Measurements from ENCODE around the gene RS1.

The RS1 gene

GRCh38 chrX:18607966-18608365, 63.9 kb downstream of the RS1 start:
- no peaks in the 10 kb centered on the region for H3K4me1 ChIP-seq (ENCODE audit: insufficient read depth, low read length)
- H3K36me3 ChIP-seq (ENCODE audit: insufficient read depth, low read length) = peaks cover 6% of the 10 kb centered on the region; the same call in 1 of the 2 replicates
- no peak overlapping the region for H3K9ac ChIP-seq (ENCODE audit: low read depth, low read length)
- no peaks in the 10 kb centered on the region for H3K9me3 ChIP-seq (ENCODE audit: control insufficient read depth, insufficient read depth, low read length)

- H3K4me1 ChIP-seq (ENCODE audit: insufficient read depth, low read length) = no peaks in the 10 kb centered on the region
- H3K36me3 ChIP-seq (ENCODE audit: insufficient read depth, low read length) = peaks cover 2% of the 10 kb centered on the region; the same call in 1 of the 2 replicates
- H3K9me3 ChIP-seq (ENCODE audit: control insufficient read depth, insufficient read depth, low read length) = no peaks in the 10 kb centered on the region
- no peak overlapping the region for H3K9ac ChIP-seq (ENCODE audit: low read depth, low read length)
Measured at GRCh38 chrX:18598413-18598812, 73.5 kb downstream of the RS1 start.

GRCh38 chrX:18596096-18596495, 75.8 kb downstream of the RS1 start:
- Histone ChIP-seq H3K9ac (ENCODE audit: low read depth, low read length) (no peak overlapping the region), H3K36me3 (ENCODE audit: insufficient read depth, low read length) (peaks cover 6% of the 10 kb centered on the region; the same call in 1 of the 2 replicates), H3K9me3 (ENCODE audit: control insufficient read depth, insufficient read depth, low read length) (no peaks in the 10 kb centered on the region), H3K4me1 (ENCODE audit: insufficient read depth, low read length) (no peaks in the 10 kb centered on the region)

GRCh38 chrX:18594079-18594478, 77.8 kb downstream of the RS1 start:
- Histone ChIP-seq H3K9me3 (ENCODE audit: control insufficient read depth, insufficient read depth, low read length) (no peaks in the 10 kb centered on the region), H3K36me3 (ENCODE audit: insufficient read depth, low read length) (peaks cover 6% of the 10 kb centered on the region; the same call in 1 of the 2 replicates), H3K4me1 (ENCODE audit: insufficient read depth, low read length) (no peaks in the 10 kb centered on the region), H3K9ac (ENCODE audit: low read depth, low read length) (no peak overlapping the region)

GRCh38 chrX:18591834-18592233, 80.1 kb downstream of the RS1 start:
- H3K4me1 ChIP-seq (ENCODE audit: insufficient read depth, low read length) = no peaks in the 10 kb centered on the region

More at GRCh38 chrX:18591834-18592233, 80.1 kb downstream of the RS1 start:
- Histone ChIP-seq H3K9me3 (ENCODE audit: control insufficient read depth, insufficient read depth, low read length) (no peaks in the 10 kb centered on the region), H3K36me3 (ENCODE audit: insufficient read depth, low read length) (peaks cover 6% of the 10 kb centered on the region; the same call in 1 of the 2 replicates), H3K9ac (ENCODE audit: low read depth, low read length) (no peak overlapping the region)

All from ES-I3 (cell line).